Stimulated activated CD8-positive, alpha-beta memory T cell treated with anti-CD3 and anti-CD28 coated beads, Interleukin-4, amount 100 ng/mL, for 48 hours (primary cell): ENCODE results near the gene DPY19L1.
"Not testable (repeated sequence)": the region's sequence is repeated elsewhere in the genome, so short reads cannot be mapped to it uniquely, and the experiment has no call there.

ENCODE experiments used
- DNase-seq: peaks from one replicate; pipeline ENCODE4 v3.0.0-alpha.2; 2020

DPY19L1 gene

GRCh38 chr7:34912236-34912635, 125.0 kb downstream of the DPY19L1 start:
- DNase-seq: no peak

- DNase-seq: not testable (repeated sequence)
Measured at GRCh38 chr7:34906266-34906850, 130.9 kb downstream of the DPY19L1 start.

GRCh38 chr7:34904987-34905386, 132.3 kb downstream of the DPY19L1 start:
- DNase-seq: no peak

GRCh38 chr7:34903921-34904320, 133.4 kb downstream of the DPY19L1 start:
- DNase-seq: not testable (repeated sequence)

GRCh38 chr7:34902182-34902581, 135.1 kb downstream of the DPY19L1 start:
- no peak for DNase-seq

GRCh38 chr7:34900891-34901513, 136.3 kb downstream of the DPY19L1 start:
- no peak for DNase-seq

- no peak for DNase-seq
Measured at GRCh38 chr7:34895202-34895601, 142.1 kb downstream of the DPY19L1 start.

GRCh38 chr7:34889951-34890350, 147.3 kb downstream of the DPY19L1 start:
- no peak for DNase-seq

GRCh38 chr7:34886856-34887255, 150.4 kb downstream of the DPY19L1 start:
- DNase-seq: no peak

GRCh38 chr7:34883855-34884254, 153.4 kb downstream of the DPY19L1 start:
- DNase-seq: not testable (repeated sequence)

GRCh38 chr7:34879871-34880270, 157.4 kb downstream of the DPY19L1 start:
- DNase-seq: no peak

GRCh38 chr7:34878944-34879735, 158.1 kb downstream of the DPY19L1 start:
- DNase-seq: not testable (repeated sequence)
